GM12801 (cell line): Measurements from ENCODE around the gene BTLA.

Experiments used
- TF ChIP-seq, protein P1 (sequence below): IDR thresholded peaks from one replicate; pipeline ENCODE4 v1.5.1; 2011; ENCODE audit warnings: control low read depth; ENCODE audit not compliant: insufficient read length; ENCODE audit errors: extremely low read depth

Gene BTLA, protein sequence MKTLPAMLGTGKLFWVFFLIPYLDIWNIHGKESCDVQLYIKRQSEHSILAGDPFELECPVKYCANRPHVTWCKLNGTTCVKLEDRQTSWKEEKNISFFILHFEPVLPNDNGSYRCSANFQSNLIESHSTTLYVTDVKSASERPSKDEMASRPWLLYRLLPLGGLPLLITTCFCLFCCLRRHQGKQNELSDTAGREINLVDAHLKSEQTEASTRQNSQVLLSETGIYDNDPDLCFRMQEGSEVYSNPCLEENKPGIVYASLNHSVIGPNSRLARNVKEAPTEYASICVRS

DNA sequence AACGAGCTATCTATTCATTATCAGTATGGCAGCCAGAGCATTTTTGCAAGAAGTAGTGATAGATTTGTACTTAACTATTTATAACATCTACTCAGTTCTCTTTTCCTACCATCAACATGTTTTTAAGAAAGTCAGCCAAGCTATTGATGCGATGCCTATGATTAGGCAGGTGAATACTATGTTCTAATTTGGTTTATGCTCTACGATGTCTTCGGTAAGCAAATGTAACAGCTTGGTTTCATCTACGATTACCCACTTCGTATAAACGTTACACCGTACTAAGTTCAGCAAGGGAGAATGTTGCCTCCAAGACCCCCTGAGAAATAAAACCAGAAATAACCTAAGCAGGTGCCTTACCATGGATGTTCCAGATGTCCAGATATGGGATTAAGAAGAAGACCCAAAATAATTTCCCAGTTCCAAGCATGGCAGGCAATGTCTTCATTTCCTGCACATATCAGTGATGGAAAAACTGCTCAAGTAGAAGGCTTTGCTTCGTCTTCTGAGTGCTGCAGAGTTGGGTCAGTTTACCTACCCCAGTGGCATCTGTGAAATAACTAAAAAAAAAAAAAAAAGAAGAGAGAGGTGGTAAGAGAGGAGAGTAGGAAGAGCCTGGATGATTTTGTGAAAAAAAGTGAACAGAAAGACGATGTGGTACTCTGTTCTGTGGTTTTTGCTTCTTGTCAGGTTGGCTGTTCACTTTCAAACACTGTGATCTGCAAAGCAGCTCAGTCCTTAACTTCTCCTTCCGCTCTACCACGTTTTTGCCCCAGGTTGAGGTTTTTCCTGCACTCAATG, at the start of gene BTLA:
TSS of gene BTLA (minus strand) at position 559 of the 798 bp plus-strand sequence. CDS start at position 445, 114 bp downstream.
- TF ChIP-seq, protein P1, sequence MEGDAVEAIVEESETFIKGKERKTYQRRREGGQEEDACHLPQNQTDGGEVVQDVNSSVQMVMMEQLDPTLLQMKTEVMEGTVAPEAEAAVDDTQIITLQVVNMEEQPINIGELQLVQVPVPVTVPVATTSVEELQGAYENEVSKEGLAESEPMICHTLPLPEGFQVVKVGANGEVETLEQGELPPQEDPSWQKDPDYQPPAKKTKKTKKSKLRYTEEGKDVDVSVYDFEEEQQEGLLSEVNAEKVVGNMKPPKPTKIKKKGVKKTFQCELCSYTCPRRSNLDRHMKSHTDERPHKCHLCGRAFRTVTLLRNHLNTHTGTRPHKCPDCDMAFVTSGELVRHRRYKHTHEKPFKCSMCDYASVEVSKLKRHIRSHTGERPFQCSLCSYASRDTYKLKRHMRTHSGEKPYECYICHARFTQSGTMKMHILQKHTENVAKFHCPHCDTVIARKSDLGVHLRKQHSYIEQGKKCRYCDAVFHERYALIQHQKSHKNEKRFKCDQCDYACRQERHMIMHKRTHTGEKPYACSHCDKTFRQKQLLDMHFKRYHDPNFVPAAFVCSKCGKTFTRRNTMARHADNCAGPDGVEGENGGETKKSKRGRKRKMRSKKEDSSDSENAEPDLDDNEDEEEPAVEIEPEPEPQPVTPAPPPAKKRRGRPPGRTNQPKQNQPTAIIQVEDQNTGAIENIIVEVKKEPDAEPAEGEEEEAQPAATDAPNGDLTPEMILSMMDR, result no peak

DNA sequence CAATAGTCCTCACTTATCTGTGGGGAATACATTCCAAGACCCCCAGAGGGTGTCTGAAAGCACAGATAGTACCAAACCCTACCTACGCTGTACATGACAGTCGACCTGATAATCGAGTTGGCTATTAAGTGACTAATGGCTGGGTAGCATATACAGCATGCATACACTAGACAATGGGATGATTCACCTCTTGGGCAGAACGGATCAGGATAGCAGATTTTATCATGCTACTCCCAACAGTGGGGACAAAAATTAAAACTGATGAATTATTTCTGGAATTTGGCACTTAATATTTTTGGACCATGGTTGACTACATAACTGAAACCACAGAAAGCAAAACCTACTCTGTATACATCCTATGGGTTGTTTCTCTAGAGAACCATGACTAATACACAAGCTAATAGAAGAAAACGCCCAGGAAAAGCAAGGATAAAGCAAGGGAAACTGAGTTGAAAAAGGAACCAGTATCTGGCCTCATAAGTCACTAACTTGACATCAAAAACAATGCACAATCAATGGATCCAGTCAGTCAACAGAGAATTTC, 47.0 kb upstream of the BTLA start:
- TF ChIP-seq, protein P1, result no peak

DNA sequence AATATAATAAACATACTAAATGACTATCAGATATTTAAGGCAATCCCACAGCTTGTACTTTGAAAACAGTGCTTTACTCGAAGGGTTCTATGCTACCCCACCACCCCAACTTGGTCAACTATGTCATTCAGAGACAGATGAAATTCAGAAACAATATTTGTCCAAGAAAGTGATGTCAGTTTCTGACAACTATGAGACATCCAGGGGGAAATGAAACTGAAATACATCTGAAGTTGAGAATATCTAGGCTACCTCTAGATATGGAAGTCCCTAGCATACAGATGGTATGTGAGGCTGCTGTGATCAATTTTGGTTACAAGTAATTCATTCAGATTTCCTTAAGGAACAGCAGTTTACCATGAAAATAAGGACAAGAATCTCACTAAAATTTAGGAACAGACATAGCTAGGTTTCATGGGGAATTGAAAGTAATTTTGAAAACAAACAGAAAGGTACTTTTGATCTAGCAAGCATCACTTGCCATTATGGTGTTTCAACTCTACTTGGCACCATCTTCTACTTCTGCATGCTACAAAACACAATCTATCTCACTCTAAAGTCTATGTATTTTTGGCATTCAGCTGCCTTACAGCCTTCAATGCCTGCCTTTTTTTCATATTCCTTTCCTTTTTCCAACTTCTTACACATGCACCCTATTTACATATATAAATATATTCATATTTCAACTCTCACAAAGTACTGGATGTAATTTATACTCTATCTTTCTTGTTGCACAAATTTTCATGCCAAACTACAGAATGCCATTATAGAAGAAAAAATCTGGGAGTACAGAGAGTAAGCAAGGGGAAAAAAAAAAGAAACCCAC, 40.8 kb upstream of the BTLA start:
- TF ChIP-seq, protein P1, result no peak

DNA sequence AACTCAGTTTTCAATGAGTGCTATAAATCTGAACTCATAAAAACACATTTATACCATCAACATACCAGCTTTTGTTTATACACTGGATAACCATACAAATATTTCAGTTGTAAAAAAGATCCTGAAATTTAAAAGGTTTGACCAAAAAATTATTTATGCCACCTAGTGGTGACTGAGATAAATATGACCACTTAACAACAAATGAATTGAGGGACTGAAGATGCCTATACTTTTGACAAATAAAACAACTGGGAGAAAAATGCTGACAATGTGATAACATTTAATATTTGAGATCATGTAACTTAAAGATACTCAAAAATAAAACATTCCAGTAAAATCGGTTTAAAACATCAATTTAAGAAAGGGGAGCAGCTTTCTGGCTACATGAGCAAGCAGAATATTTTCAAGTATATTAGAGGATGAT, 32.1 kb upstream of the BTLA start:
- TF ChIP-seq, protein P1, result no peak

DNA sequence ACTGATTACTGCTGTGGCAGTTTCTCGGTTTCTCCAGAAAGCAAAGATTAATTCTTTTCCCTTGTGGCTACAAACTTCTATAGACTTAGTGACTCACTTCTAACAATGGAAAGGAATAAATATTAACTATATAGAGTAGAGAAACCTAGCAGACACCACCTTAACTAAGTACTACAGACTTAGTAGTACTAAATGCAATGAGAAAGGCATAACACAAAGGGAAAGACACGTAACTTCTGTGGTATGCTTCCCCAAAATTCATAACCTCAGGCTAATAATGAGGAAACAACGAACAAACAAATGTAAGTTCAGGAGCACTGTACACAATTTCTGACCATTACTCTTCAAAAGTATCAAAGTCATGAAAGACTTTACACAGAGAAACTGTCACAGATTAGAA, 31.3 kb upstream of the BTLA start:
- TF ChIP-seq, protein P1, result no peak

DNA sequence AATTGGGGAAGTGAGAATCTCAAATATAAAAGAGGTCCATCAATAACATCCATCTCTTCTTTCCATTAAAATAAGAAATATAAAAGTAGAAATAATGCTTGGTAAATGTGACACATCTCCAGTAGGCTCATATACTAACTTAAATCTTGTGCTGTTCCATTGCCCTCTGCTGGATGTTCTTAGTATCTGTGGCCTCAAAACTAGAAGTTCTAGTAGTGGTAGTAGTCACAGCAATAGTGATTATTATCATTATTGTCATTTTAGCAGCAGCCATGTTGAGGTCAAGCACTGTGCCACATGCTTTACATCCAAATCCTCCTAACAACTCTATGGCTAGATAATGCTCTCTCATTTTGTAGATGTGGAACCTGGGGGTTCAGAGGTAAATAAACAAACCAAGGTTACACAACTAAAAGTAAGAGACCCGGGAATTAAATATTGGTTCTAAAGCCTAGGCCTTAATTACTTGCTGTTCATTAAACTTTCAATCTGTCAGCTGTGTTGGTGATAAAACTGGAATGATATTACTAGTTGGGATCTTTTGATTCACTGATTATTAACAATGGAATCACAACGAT, 20.2 kb upstream of the BTLA start:
- TF ChIP-seq, protein P1, result no peak
